ENCODE measurements around the gene MFSD12.

DNA sequence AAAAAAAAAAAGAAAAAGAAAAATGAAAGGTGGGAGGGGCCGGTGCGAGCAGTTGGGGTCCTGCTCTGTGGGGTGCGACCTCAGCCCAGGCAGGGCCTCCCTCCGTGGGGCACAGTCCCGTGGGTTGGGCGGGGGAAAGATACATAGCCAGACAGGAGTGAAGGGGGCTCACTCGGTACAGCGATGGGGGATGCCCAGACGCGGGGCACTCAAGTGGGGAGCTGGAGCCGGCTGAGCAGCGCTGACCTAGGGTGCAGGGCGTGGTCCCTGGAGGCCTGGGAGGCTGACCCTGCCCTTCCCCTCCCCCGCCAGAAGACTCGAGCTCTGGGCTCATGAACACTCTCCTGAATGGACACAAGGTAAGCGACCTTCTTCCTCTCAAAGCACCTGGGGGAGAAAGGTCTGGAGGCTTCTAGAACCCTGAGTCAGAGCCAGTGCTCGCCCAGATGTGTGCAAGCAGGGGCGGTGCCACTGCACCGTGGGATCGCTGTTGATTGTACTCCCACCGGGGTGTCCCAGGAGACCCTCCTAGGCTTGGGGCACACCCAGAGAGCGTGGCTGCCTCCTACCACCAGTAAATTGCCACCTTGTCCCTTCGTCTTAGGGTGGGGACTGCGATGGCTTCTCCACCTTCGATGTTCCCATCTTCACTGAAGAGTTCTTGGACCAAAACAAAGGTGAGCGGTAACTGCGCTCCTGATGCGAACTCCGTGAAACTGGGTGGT lies 18.7 kb upstream of the MFSD12 start:
- TF ChIP-seq CTCF (IDR thresholded peaks at IDR 0.05 in 4 of 5, conservative IDR thresholded peaks at IDR 0.05 in 1 of 5): no peak
- TF ChIP-seq POLR2A (IDR thresholded peaks at IDR 0.05): no peak
